Gastrocnemius medialis (tissue), 4 donors: Measurements from ENCODE around the gene FAM163B. TPM values are rescaled to one million over a fixed set of nuclear protein-coding genes. Genes with fewer than 3 reads are reported as not detected.
A peak's percentile ranks its signal among the peaks of the same experiment; 100 is the strongest.

Experiments used
- ATAC-seq, 2 donors: fragments of 150-250 bp; one replicate each; pipeline ENCODE4 v1.9.1; 2016
- DNase-seq, 2 donors: peaks; one replicate each; pipeline ENCODE4 v3.0.0-alpha.2; 2019
- H3K27ac ChIP-seq, 4 donors: fragments of 200-600 bp; sonication (generic); 1 replicate in 1 of 4; 2 replicates in 3 of 4; pipeline ENCODE4 v1.5.1; 2016 to 2018; ENCODE audit warnings: mild to moderate bottlenecking in 2 of 4, moderate library complexity in 1 of 4
- H3K27me3 ChIP-seq, 3 donors: fragments of 200-600 bp; sonication (generic) in 2 of 3; 1 replicate in 1 of 3; 2 replicates in 2 of 3; pipeline versions ENCODE4 v1.5.1 to v1.6.0; 2016 to 2019; ENCODE audit warnings: mild to moderate bottlenecking in 1 of 3, moderate library complexity in 1 of 3
- H3K36me3 ChIP-seq, 2 donors: fragments of 200-600 bp; sonication (generic) in 1 of 2; one replicate each; pipeline ENCODE4 v1.5.1; 2017 to 2018
- H3K4me1 ChIP-seq, 2 donors: fragments of 200-600 bp; sonication (generic) in 1 of 2; one replicate each; pipeline ENCODE4 v1.5.1; 2016 to 2017; ENCODE audit warnings: mild to moderate bottlenecking in 2 of 2
- H3K4me3 ChIP-seq, 4 donors: fragments of 200-600 bp; sonication (generic) in 3 of 4; 1 replicate in 1 of 4; 2 replicates in 3 of 4; pipeline ENCODE4 v1.5.1; 2016 to 2019; ENCODE audit warnings: mild to moderate bottlenecking in 2 of 4
- H3K9me3 ChIP-seq, 3 donors: fragments of 200-600 bp; sonication (generic) in 2 of 3; 1 replicate in 1 of 3; 2 replicates in 2 of 3; pipeline ENCODE4 v1.5.1; 2016 to 2019
- POLR2A ChIP-seq, 2 donors: fragments of 450-650 bp; IDR thresholded peaks; one replicate each; pipeline ENCODE4 v1.6.1; 2017; ENCODE audit warnings: antibody characterized with exemption in 2 of 2, mild to moderate bottlenecking in 2 of 2, moderate library complexity in 2 of 2
- in situ Hi-C, 4 donors: fragments of 200-750 bp; cut with MboI; loops; one replicate each; pipeline versions ENCODE4 v1.15.0 to v1.8.0; 2017; ENCODE audit warnings: low sequenced_read_pairs in 4 of 4
- intact Hi-C: fragments of 100-400 bp; cut with DNase I; formaldehyde crosslinking; loops from one replicate; pipeline ENCODE4 v1.15.1; 2023; ENCODE audit warnings: low total_unique reads
- total RNA-seq, 4 donors: library from RNA; depleted of rRNA; stranded (reverse); fragments of >200 nt; gene quantifications; one replicate each; pipeline versions ENCODE4 v1.1.0 to v1.2.3, GENCODE V29; 2016
- TF ChIP-seq, protein P1 (sequence below), 5 experiments: fragments of 450-650 bp in 3 of 5; fragments of 200-600 bp in 2 of 5; sonication (generic) in 2 of 5; IDR thresholded peaks in 4 of 5; conservative IDR thresholded peaks in 1 of 5; 1 replicate in 4 of 5; 2 replicates in 1 of 5; pipeline ENCODE4 v1.5.1; 2016 to 2019; ENCODE audit warnings: antibody characterized with exemption in 5 of 5, mild to moderate bottlenecking in 3 of 5, moderate library complexity in 3 of 5

FAM163B gene
- total RNA-seq, 4 donors from 2014 or later, result not detected

DNA sequence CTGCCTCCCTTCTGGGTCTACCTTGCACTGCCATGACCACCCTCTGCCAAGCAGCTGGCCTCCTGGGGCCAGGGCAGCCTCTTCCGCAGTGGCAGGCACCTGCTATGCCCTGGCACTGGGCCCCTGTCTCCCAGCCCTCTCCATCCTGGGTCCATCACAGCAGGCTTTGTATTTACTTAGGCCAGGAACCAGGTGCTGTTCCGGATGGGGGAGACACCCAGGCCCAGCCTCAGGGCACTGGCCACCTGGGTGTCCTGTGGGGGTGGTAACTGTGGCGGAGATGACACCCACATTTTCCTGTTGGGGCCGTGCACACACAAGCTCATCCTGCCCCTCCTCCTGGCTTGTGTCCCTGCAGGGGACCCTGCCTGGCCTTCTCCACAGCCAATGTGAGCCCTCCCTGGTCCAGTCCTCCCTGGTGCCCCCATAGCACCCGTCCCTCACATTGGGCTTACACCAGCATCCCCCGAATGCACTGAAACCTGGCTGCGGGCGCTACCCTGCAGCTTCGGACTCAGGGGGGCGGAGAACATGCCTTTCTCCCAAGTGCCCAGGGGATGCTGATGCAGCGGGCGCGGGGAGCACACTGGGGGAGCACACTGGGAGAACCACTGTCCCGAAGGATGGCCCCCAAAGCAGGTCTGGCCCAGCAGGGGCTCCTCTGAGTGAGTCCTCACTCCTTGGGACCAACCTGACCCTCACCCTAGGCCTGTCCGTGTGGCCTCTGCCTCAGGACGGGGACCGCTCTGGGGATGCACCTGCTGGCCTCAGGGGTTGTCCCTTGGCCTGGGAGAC, 17.9 kb downstream of the FAM163B start:
- Histone ChIP-seq H3K4me3 (no peak overlapping the region), H3K36me3 (no peaks in the 10 kb centered on the region), H3K9me3 (no peaks in the 10 kb centered on the region), H3K27me3 (peaks cover 13 to 24% (median 20%) of the 10 kb centered on the region in 3 donors), H3K27ac (no peak overlapping the region), H3K4me1 (no peaks in the 10 kb centered on the region)
- ATAC-seq, result no peak
- no peak for DNase-seq
- in situ Hi-C loops, result no loop called here
- no peak for TF ChIP-seq POLR2A (IDR thresholded peaks at IDR 0.05)
- TF ChIP-seq, protein P1, sequence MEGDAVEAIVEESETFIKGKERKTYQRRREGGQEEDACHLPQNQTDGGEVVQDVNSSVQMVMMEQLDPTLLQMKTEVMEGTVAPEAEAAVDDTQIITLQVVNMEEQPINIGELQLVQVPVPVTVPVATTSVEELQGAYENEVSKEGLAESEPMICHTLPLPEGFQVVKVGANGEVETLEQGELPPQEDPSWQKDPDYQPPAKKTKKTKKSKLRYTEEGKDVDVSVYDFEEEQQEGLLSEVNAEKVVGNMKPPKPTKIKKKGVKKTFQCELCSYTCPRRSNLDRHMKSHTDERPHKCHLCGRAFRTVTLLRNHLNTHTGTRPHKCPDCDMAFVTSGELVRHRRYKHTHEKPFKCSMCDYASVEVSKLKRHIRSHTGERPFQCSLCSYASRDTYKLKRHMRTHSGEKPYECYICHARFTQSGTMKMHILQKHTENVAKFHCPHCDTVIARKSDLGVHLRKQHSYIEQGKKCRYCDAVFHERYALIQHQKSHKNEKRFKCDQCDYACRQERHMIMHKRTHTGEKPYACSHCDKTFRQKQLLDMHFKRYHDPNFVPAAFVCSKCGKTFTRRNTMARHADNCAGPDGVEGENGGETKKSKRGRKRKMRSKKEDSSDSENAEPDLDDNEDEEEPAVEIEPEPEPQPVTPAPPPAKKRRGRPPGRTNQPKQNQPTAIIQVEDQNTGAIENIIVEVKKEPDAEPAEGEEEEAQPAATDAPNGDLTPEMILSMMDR (IDR thresholded peaks at IDR 0.05 in 4 of 5, conservative IDR thresholded peaks at IDR 0.05 in 1 of 5), result no peak
- intact Hi-C loops, result no loop called here

DNA sequence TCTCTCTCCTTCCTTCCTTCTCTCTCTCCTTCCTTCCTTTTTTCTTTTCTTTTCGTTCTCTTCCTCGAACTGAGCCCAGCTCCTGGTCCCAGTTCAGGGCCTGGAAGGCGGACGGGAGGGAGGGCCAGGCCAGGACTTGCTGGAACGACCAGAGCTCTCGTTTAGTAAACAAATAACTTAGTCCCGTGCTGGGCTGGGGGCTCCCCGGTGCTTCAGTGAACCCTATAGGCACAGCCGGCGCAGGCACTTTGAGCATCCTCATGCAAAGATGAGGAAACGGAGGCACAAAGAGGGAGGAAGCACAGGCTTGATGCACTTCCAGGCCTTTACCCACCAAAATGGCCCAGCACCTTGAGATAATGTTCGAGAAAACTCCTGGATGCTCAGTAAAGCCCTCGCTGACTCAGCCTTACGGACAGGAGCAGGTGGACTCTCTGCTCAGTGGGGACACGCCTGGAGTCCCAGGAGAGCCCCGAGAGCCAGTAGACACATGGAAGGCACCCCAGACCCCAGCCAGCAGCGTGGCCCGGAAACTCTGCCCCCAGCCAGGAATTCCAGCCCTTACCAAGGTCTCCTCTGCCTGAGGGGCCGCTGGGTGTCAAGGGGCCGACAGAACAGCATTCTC, 18.8 kb downstream of the FAM163B start:
- intact Hi-C loops, result no loop called here
- no peaks in the 10 kb centered on the region for H3K9me3 ChIP-seq
- in situ Hi-C loops, result no loop called here
- H3K4me1 ChIP-seq, result no peaks in the 10 kb centered on the region
- H3K36me3 ChIP-seq, result no peaks in the 10 kb centered on the region
- H3K27ac ChIP-seq, result no peak overlapping the region
- no peak overlapping the region for H3K4me3 ChIP-seq
- H3K27me3 ChIP-seq, result peaks cover 22 to 30% (median 29%) of the 10 kb centered on the region in 3 donors
- ATAC-seq (no peak), DNase-seq (no peak)
- TF ChIP-seq, protein P1 (IDR thresholded peaks at IDR 0.05 in 4 of 5, conservative IDR thresholded peaks at IDR 0.05 in 1 of 5), result no peak
- no peak for TF ChIP-seq POLR2A (IDR thresholded peaks at IDR 0.05)

DNA sequence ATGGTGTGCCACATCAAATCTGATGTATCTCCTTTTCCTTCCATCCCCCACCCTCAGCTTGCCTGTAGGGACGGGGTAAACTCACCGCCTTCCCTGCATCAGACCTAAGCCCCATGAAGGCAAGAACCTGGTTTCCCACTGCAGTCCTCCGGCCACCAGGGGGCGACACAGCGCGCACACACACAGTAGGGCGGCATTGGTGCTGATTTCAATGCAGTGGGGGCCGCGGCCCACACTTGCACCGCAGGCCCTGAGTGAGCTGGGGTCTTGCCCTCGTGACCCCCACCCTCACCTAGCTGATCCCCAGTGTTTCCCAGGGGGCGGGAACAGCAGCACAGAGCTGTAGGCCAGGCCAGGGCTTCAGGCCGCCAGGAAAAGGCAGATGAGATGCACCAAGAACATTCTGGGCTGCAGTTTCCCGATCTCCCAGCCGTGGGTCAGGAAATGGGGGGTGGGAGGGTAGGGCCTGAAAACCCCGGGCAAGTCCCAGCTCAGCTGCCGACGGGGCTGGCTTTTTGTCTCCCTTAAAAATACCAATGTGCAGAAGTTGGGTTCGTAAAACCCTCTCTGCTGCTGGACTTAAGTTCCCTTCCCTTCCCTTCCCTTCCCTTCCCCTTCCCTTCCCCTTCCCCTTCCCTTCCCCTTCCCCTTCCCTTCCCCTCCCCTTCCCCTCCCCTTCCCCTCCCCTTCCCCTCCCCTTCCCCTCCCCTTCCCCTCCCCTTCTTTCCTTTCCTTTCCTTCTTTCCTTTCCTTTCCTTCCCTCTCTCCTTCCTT, 19.5 kb downstream of the FAM163B start:
- peaks cover 29 to 36% (median 31%) of the 10 kb centered on the region in 3 donors for H3K27me3 ChIP-seq
- DNase-seq (no peak), ATAC-seq (no peak)
- H3K27ac ChIP-seq, result no peak overlapping the region
- in situ Hi-C loops (no loop called here), intact Hi-C loops (no loop called here)
- H3K9me3 ChIP-seq, result no peaks in the 10 kb centered on the region
- H3K4me3 ChIP-seq, result no peak overlapping the region
- H3K36me3 ChIP-seq, result no peaks in the 10 kb centered on the region
- no peak for TF ChIP-seq POLR2A (IDR thresholded peaks at IDR 0.05)
- TF ChIP-seq, protein P1 (IDR thresholded peaks at IDR 0.05 in 4 of 5, conservative IDR thresholded peaks at IDR 0.05 in 1 of 5), result peak in 2 of 5 experiments; percentile 16 to 43
- H3K4me1 ChIP-seq, result no peaks in the 10 kb centered on the region

GRCh38 chr9:133587466-133587865, 21.7 kb downstream of the FAM163B start:
- Histone ChIP-seq H3K27ac (no peak overlapping the region), H3K9me3 (no peaks in the 10 kb centered on the region), H3K27me3 (peaks cover 31 to 45% (median 44%) of the 10 kb centered on the region in 3 donors), H3K4me1 (no peaks in the 10 kb centered on the region), H3K4me3 (no peak overlapping the region), H3K36me3 (no peaks in the 10 kb centered on the region)
- in situ Hi-C loops, result no loop called here
- ATAC-seq (no peak), DNase-seq (no peak)
- intact Hi-C loops, result no loop called here
- TF ChIP-seq POLR2A (IDR thresholded peaks at IDR 0.05), result no peak
- TF ChIP-seq, protein P1 (IDR thresholded peaks at IDR 0.05 in 4 of 5, conservative IDR thresholded peaks at IDR 0.05 in 1 of 5), result no peak
